GM23338 (cell line): ENCODE results near the gene SOSTDC1. TPM values are rescaled to one million over a fixed set of nuclear protein-coding genes. Genes with fewer than 3 reads are reported as not detected.

ENCODE experiments used
- ATAC-seq: fragments of 200-7000 bp; cut with Tn5 transposase; 3 replicates; pipeline ENCODE4 v1.9.1; 2020
- DNase-seq: peaks from one replicate; pipeline ENCODE4 v3.0.0-alpha.2; 2015; ENCODE audit warnings: low spot score
- H2AFZ ChIP-seq: fragments of 200-600 bp; sonication (generic); 2 replicates; pipeline ENCODE4 v1.8.0; 2016; ENCODE audit warnings: antibody characterized with exemption, mild to moderate bottlenecking, moderate library complexity
- H3F3A ChIP-seq: fragments of 200-600 bp; sonication (generic); replicated peaks from 2 replicates; pipeline ENCODE4 v1.8.0; 2017; ENCODE audit warnings: antibody characterized with exemption, mixed run types, low read depth
- H3K27ac ChIP-seq: fragments of 200-600 bp; sonication (generic); 2 replicates; pipeline ENCODE4 v1.6.1; 2016; ENCODE audit warnings: low read depth
- H3K27me3 ChIP-seq: fragments of 200-600 bp; sonication (generic); 2 replicates; pipeline ENCODE4 v1.8.0; 2016; ENCODE audit warnings: mild to moderate bottlenecking, mixed run types, moderate library complexity; ENCODE audit not compliant: insufficient read depth
- H3K36me3 ChIP-seq: fragments of 200-600 bp; sonication (generic); 2 replicates; pipeline ENCODE4 v1.8.0; 2016; ENCODE audit warnings: mild to moderate bottlenecking; ENCODE audit not compliant: insufficient read depth
- H3K4me1 ChIP-seq: fragments of 200-600 bp; sonication (generic); 2 replicates; pipeline ENCODE4 v1.8.0; 2016; ENCODE audit warnings: mild to moderate bottlenecking, moderate library complexity; ENCODE audit not compliant: insufficient read depth
- H3K4me2 ChIP-seq: fragments of 200-600 bp; sonication (generic); 2 replicates; pipeline ENCODE4 v1.7.1; 2017; ENCODE audit warnings: mixed run types
- H3K4me3 ChIP-seq: fragments of 200-600 bp; sonication (generic); 2 replicates; pipeline ENCODE4 v1.6.1; 2016; ENCODE audit warnings: mixed run types
- H3K79me2 ChIP-seq: fragments of 200-600 bp; sonication (generic); replicated peaks from 2 replicates; pipeline ENCODE4 v1.8.0; 2017; ENCODE audit warnings: mild to moderate bottlenecking; ENCODE audit not compliant: insufficient read depth
- H3K9me2 ChIP-seq: fragments of 200-600 bp; sonication (generic); 2 replicates; pipeline ENCODE4 v1.8.0; 2017; ENCODE audit not compliant: insufficient read depth
- H4K20me1 ChIP-seq: fragments of 200-600 bp; sonication (generic); replicated peaks from 2 replicates; pipeline ENCODE4 v1.8.0; 2017; ENCODE audit warnings: mild to moderate bottlenecking; ENCODE audit not compliant: insufficient read depth
- H3K27ac Mint-ChIP-seq: 2 replicates; pipeline ENCODE4 v1.8.0; 2020; ENCODE audit warnings: inconsistent platforms, mild to moderate bottlenecking, moderate library complexity, mixed read lengths
- H3K27me3 Mint-ChIP-seq: 3 replicates; pipeline ENCODE4 v1.8.0; 2022; ENCODE audit warnings: low read depth, mild to moderate bottlenecking, moderate library complexity, mixed read lengths, inconsistent platforms; ENCODE audit not compliant: insufficient read depth, poor library complexity
- H3K36me3 Mint-ChIP-seq: 3 replicates; pipeline ENCODE4 v1.8.0; 2021; ENCODE audit warnings: low read depth, mild to moderate bottlenecking, inconsistent platforms, moderate library complexity, mixed read lengths
- H3K4me1 Mint-ChIP-seq: 3 replicates; pipeline ENCODE4 v1.8.0; 2020; ENCODE audit warnings: mild to moderate bottlenecking, inconsistent platforms, mixed read lengths
- H3K4me3 Mint-ChIP-seq: 3 replicates; pipeline ENCODE4 v1.8.0; 2021; ENCODE audit warnings: moderate library complexity, mild to moderate bottlenecking, inconsistent platforms, mixed read lengths
- H3K9me3 Mint-ChIP-seq: 3 replicates; pipeline ENCODE4 v1.8.0; 2020; ENCODE audit warnings: moderate library complexity, mild to moderate bottlenecking, inconsistent platforms, mixed read lengths
- CTCF ChIP-seq, 2 experiments: fragments of 200-600 bp in 1 of 2; sonication (generic) in 1 of 2; conservative IDR thresholded peaks; 2 replicates each; pipeline versions ENCODE4 v1.5.1 to v1.6.1; 2016 to 2017; ENCODE audit warnings: antibody characterized with exemption in 2 of 2, low read depth in 2 of 2, mild to moderate bottlenecking in 2 of 2, moderate library complexity in 1 of 2
- ETS1 ChIP-seq: IDR thresholded peaks from 2 replicates; pipeline ENCODE4 v1.6.1; 2016; ENCODE audit warnings: antibody characterized with exemption
- EZH2 ChIP-seq: fragments of 200-600 bp; sonication (generic); IDR thresholded peaks from one replicate; pipeline ENCODE4 v1.8.0; 2017; ENCODE audit warnings: antibody characterized with exemption, mild to moderate bottlenecking, low read depth; ENCODE audit not compliant: unreplicated experiment
- EZH2phosphoT487 ChIP-seq: fragments of 200-600 bp; sonication (generic); IDR thresholded peaks from one replicate; pipeline ENCODE4 v1.8.1; 2018; ENCODE audit warnings: antibody characterized with exemption; ENCODE audit not compliant: unreplicated experiment
- NANOG ChIP-seq: IDR thresholded peaks from 2 replicates; pipeline ENCODE4 v1.6.1; 2016; ENCODE audit warnings: antibody characterized with exemption, borderline replicate concordance
- POLR2AphosphoS5 ChIP-seq: IDR thresholded peaks from 2 replicates; pipeline ENCODE4 v1.6.1; 2016; ENCODE audit warnings: antibody characterized with exemption, low read depth
- STAT1 ChIP-seq: IDR thresholded peaks from one replicate; pipeline ENCODE4 v1.6.1; 2016; ENCODE audit warnings: antibody characterized with exemption; ENCODE audit not compliant: unreplicated experiment
- ZNF331 ChIP-seq: fragments of 250-450 bp; sonication (Bioruptor Pico); IDR thresholded peaks from 2 replicates; pipeline ENCODE4 v1.5.0; 2020; ENCODE audit warnings: low read depth, mild to moderate bottlenecking, moderate library complexity
- ZNF462 ChIP-seq: fragments of 250-450 bp; sonication (Bioruptor Pico); IDR thresholded peaks from 2 replicates; pipeline ENCODE4 v1.5.0; 2020; ENCODE audit warnings: mild to moderate bottlenecking, moderate library complexity
- polyA plus RNA-seq: library from polyadenylated mRNA; unstranded; fragments of >200 nt; fragmentation: Nextera tagmentation; extraction: Ambion mirVana; gene quantifications from 2 replicates; pipeline ENCODE4 v1.2.1, GENCODE V29; 2016
- total RNA-seq: library from RNA; depleted of rRNA; stranded (reverse); fragments of >200 nt; shearing (Covaris generic); gene quantifications from 2 replicates; pipeline ENCODE4 v1.2.3, GENCODE V29; 2014

The SOSTDC1 gene
- total and polyA plus RNA-seq, 2 experiments from 2014 or later = 0.76 to 1.0 TPM

GRCh38 chr7:16431646-16432424, 33.7 kb downstream of the SOSTDC1 start:
- Histone ChIP-seq H3K27me3 (no peaks in the 10 kb centered on the region), H3K27ac (no peak overlapping the region), H3K79me2 (no peaks in the 10 kb centered on the region), H3K36me3 (no peaks in the 10 kb centered on the region), H3K9me2 (no peaks in the 10 kb centered on the region), H3K4me3 (no peak overlapping the region), H4K20me1 (no peaks in the 10 kb centered on the region), H3K4me2 (no peak overlapping the region), H2AFZ (no peak overlapping the region), H3K4me1 (no peaks in the 10 kb centered on the region), H3F3A (no peaks in the 10 kb centered on the region)
- Mint-ChIP-seq H3K27ac (no peak overlapping the region), H3K36me3 (no peaks in the 10 kb centered on the region), H3K4me3 (no peak overlapping the region), H3K4me1 (no peaks in the 10 kb centered on the region), H3K27me3 (no peaks in the 10 kb centered on the region), H3K9me3 (no peaks in the 10 kb centered on the region)
- ATAC-seq = peak; percentile 92
- peak; percentile 68 for DNase-seq
- TF ChIP-seq EZH2 = no peak
- peak; percentile 75 to 76 for TF ChIP-seq CTCF (conservative IDR thresholded peaks at IDR 0.05; ENCODE audit: low read depth in 2 of 2)

- H3K4me3 Mint-ChIP-seq = no peak overlapping the region
- Histone ChIP-seq H2AFZ (no peak overlapping the region), H3K4me3 (no peak overlapping the region), H3K27ac (no peak overlapping the region), H3K4me1 (no peaks in the 10 kb centered on the region), H3K27me3 (no peaks in the 10 kb centered on the region), H3K9me2 (no peaks in the 10 kb centered on the region), H3K36me3 (no peaks in the 10 kb centered on the region), H4K20me1 (no peaks in the 10 kb centered on the region), H3K4me2 (no peak overlapping the region), H3F3A (no peaks in the 10 kb centered on the region), H3K79me2 (no peaks in the 10 kb centered on the region)
- ATAC-seq (no peak), DNase-seq (no peak)
- H3K4me1 Mint-ChIP-seq = no peaks in the 10 kb centered on the region
- no peak overlapping the region for H3K27ac Mint-ChIP-seq
- no peaks in the 10 kb centered on the region for H3K9me3 Mint-ChIP-seq
- no peaks in the 10 kb centered on the region for H3K27me3 Mint-ChIP-seq
- no peaks in the 10 kb centered on the region for H3K36me3 Mint-ChIP-seq
- no peak for TF ChIP-seq EZH2phosphoT487
- no peak for TF ChIP-seq CTCF (conservative IDR thresholded peaks at IDR 0.05; ENCODE audit: low read depth in 2 of 2)
- no peak for TF ChIP-seq ZNF462 (CRISPR knock-in tag)
- TF ChIP-seq STAT1 = no peak
- no peak for TF ChIP-seq ZNF331
- TF ChIP-seq POLR2AphosphoS5 = no peak
- no peak for TF ChIP-seq ETS1
- TF ChIP-seq NANOG = no peak
Observed at GRCh38 chr7:16430133-16430532, 35.4 kb downstream of the SOSTDC1 start.
